Lung (tissue), 16 donors: ENCODE results near the gene LMOD1. TPM values are rescaled to one million over a fixed set of nuclear protein-coding genes. Genes with fewer than 3 reads are reported as not detected.
A peak's percentile ranks its signal among the peaks of the same experiment; 100 is the strongest.

Experiments
- ATAC-seq: fragments of 200-7000 bp; cut with Tn5 transposase; one replicate; pipeline ENCODE4 v1.9.1; 2020; ENCODE audit warnings: moderate number of reproducible peaks; ENCODE audit not compliant: insufficient read depth, low FRiP score
- DNase-seq, 3 donors: peaks; one replicate each; pipeline ENCODE4 v3.0.0-alpha.2; 2013 to 2017
- H3K27ac ChIP-seq, 2 donors: one replicate each; pipeline ENCODE4 v1.5.1; 2013; ENCODE audit warnings: mild to moderate bottlenecking in 2 of 2, moderate library complexity in 2 of 2, control low read depth in 1 of 2, inconsistent platforms in 1 of 2, low read depth in 1 of 2, low read length in 1 of 2
- H3K27me3 ChIP-seq, 3 donors: one replicate each; pipeline ENCODE4 v1.5.1; 2013; ENCODE audit warnings: low read length in 2 of 3; ENCODE audit not compliant: control insufficient read depth in 3 of 3, insufficient read depth in 3 of 3
- H3K36me3 ChIP-seq, 4 donors: one replicate each; pipeline ENCODE4 v1.5.1; 2013; ENCODE audit warnings: low read length in 4 of 4, mild to moderate bottlenecking in 1 of 4, moderate library complexity in 1 of 4; ENCODE audit not compliant: control insufficient read depth in 4 of 4, insufficient read depth in 4 of 4
- H3K4me1 ChIP-seq, 5 donors: one replicate each; pipeline ENCODE4 v1.5.1; 2013; ENCODE audit warnings: low read length in 5 of 5, mild to moderate bottlenecking in 2 of 5, moderate library complexity in 1 of 5; ENCODE audit not compliant: control insufficient read depth in 5 of 5, insufficient read depth in 5 of 5
- H3K4me3 ChIP-seq: one replicate; pipeline ENCODE4 v1.5.1; 2013; ENCODE audit warnings: mild to moderate bottlenecking, control low read depth, moderate library complexity
- H3K9ac ChIP-seq, 2 donors: one replicate each; pipeline ENCODE4 v1.5.1; 2013; ENCODE audit warnings: low read length in 2 of 2, control low read depth in 1 of 2; ENCODE audit not compliant: insufficient read depth in 1 of 2
- H3K9me3 ChIP-seq, 4 donors: one replicate each; pipeline ENCODE4 v1.5.1; 2013; ENCODE audit warnings: low read length in 3 of 4, mild to moderate bottlenecking in 1 of 4, moderate library complexity in 1 of 4; ENCODE audit not compliant: control insufficient read depth in 4 of 4, insufficient read depth in 3 of 4
- CTCF ChIP-seq: IDR thresholded peaks from 2 replicates; pipeline ENCODE4 v1.5.1; 2012; ENCODE audit warnings: mild to moderate bottlenecking; ENCODE audit errors: control extremely low read depth, extremely low read depth
- WGBS, 2 donors: extraction: QIAGEN DNeasy Blood & Tissue Kit; methylation state at CpG; one replicate each; pipeline ENCODE4 v1.1.7; 2013; 5-methylcytosine and 5-hydroxymethylcytosine counted together
- long read RNA-seq, 5 donors: transcript quantifications; one replicate each; lab custom pipeline, GENCODE V29; 2026
- polyA plus RNA-seq, 2 donors: library from polyadenylated mRNA; stranded (reverse); fragments of 200-250 nt; gene quantifications; one replicate each; pipeline ENCODE4 v1.2.1, GENCODE V29; 2013
- total RNA-seq, 2 donors: library from RNA; depleted of rRNA in 1 of 2; stranded (reverse); fragments of >200 nt in 1 of 2; gene quantifications; one replicate each; pipeline ENCODE4 v1.2.1, GENCODE V29; 2014 to 2021
- donor health status: control.
- donor health status: control.
- donor health status: Bipolar disorder and iron deficiency.
- donor health status: healthy.
- donor health status: DM: yes; HTN: yes; CAD: no.

The LMOD1 gene
- total RNA-seq (10 to 100 TPM; 11.4 to 25.1 TPM), polyA plus RNA-seq (10 to 100 TPM in 1 of 2 donors, 1 to 10 TPM in 1; 9.6 to 24.9 TPM)
- long read RNA-seq, donor 1, partial matches to known transcripts = 5 of 5 reads
- long read RNA-seq, donor 1, other reads (novel, unspliced or antisense) = 0 of 5 reads
- long read RNA-seq, donor 2 = 0 reads
- long read RNA-seq, donor 3 = 0 reads
- long read RNA-seq, donor 4 = 0 reads
- long read RNA-seq, donor 5 = 0 reads

- no peak for TF ChIP-seq CTCF
- H3K4me3 ChIP-seq = peak within 1 kb of the TSS; percentile 34
- peaks cover 0 to 24% (median 2%) of the 10 kb centered on the region in 5 donors for H3K4me1 ChIP-seq
- no peaks in the 10 kb centered on the region for H3K9me3 ChIP-seq
- DNase-seq = peak; percentile 92 to 94 (median 94)
- H3K27me3 ChIP-seq = peaks cover 0 to 9% (median 3%) of the 10 kb centered on the region in 3 donors
- H3K27ac ChIP-seq = peak within 1 kb of the TSS; percentile 34 to 69
- no peaks in the 10 kb centered on the region for H3K36me3 ChIP-seq
- ATAC-seq = peak; percentile 72
- WGBS, 2 donors = 5 to 10% methylated on average over 28 of the region's 28 CpGs
- H3K9ac ChIP-seq = peak within 1 kb of the TSS in 1 of 2 donors; percentile 19
These were observed at the start of gene LMOD1 for GRCh38 chr1:201946224-201946908. TSS of gene LMOD1 (minus strand) at chr1:201946548. CDS start at chr1:201946340, 208 bp downstream.

GRCh38 chr1:201990427-201990826 is 44.1 kb upstream of the LMOD1 start:
- no peaks in the 10 kb centered on the region for H3K9me3 ChIP-seq
- no peak for TF ChIP-seq CTCF
- no peak overlapping the region for H3K4me3 ChIP-seq
- H3K36me3 ChIP-seq = peaks cover 14 to 35% (median 25%) of the 10 kb centered on the region in 4 donors
- peaks cover 0 to 4% (median 0%) of the 10 kb centered on the region in 5 donors for H3K4me1 ChIP-seq
- DNase-seq (no peak), ATAC-seq (no peak)
- WGBS, 2 donors = 70 to 75% methylated on average over 6 of the region's 6 CpGs
- no peaks in the 10 kb centered on the region for H3K27me3 ChIP-seq
- H3K27ac ChIP-seq = peak overlapping the region in 1 of 2 donors; percentile 17
- H3K9ac ChIP-seq = no peak overlapping the region

- Histone ChIP-seq H3K4me1 (peaks cover 0 to 4% (median 0%) of the 10 kb centered on the region in 5 donors), H3K36me3 (peaks cover 14 to 35% (median 25%) of the 10 kb centered on the region in 4 donors), H3K4me3 (no peak overlapping the region), H3K9me3 (no peaks in the 10 kb centered on the region), H3K27me3 (no peaks in the 10 kb centered on the region), H3K9ac (no peak overlapping the region), H3K27ac (no peak overlapping the region)
- no peak for TF ChIP-seq CTCF
- WGBS, 2 donors = 97% methylated on average over 10 of the region's 10 CpGs
- ATAC-seq (no peak), DNase-seq (no peak)
These were observed 43.2 kb upstream of the LMOD1 start for GRCh38 chr1:201989354-201990128.
